ENCODE data around the gene AUTS2. TPM values are rescaled to one million over a fixed set of nuclear protein-coding genes. Genes with fewer than 3 reads are reported as not detected.

AUTS2 gene
- polyA plus RNA-seq, 5 donors = 85.0 to 114 (median 97.6) TPM

GRCh38 chr7:69932034-69932628 is 333.9 kb downstream of the AUTS2 start:
- DNase-seq = peak in 1 of 2 donors; percentile 53

- no peak for DNase-seq
Observed at GRCh38 chr7:69934144-69934903, 336.0 kb downstream of the AUTS2 start.

- no peak for DNase-seq
Observed at GRCh38 chr7:69935107-69935506, 336.8 kb downstream of the AUTS2 start.

- DNase-seq = no peak
Observed at GRCh38 chr7:69937097-69937496, 338.8 kb downstream of the AUTS2 start.

GRCh38 chr7:69939317-69939716 is 341.0 kb downstream of the AUTS2 start:
- no peak for DNase-seq

- DNase-seq = no peak
Observed at GRCh38 chr7:69941077-69941651, 342.9 kb downstream of the AUTS2 start.

GRCh38 chr7:69942573-69942972 is 344.3 kb downstream of the AUTS2 start:
- no peak for DNase-seq

- no peak for DNase-seq
Observed at GRCh38 chr7:69946901-69947300, 348.6 kb downstream of the AUTS2 start.

GRCh38 chr7:69947998-69948397 is 349.7 kb downstream of the AUTS2 start:
- DNase-seq = no peak

- no peak for DNase-seq
Observed at GRCh38 chr7:69949122-69949521, 350.8 kb downstream of the AUTS2 start.

- DNase-seq = no peak
Observed at GRCh38 chr7:69951458-69951857, 353.2 kb downstream of the AUTS2 start.

GRCh38 chr7:69953136-69954067 is 355.1 kb downstream of the AUTS2 start:
- no peak for DNase-seq

- DNase-seq = no peak
Observed at GRCh38 chr7:69956541-69956940, 358.3 kb downstream of the AUTS2 start.

GRCh38 chr7:69957661-69958060 is 359.4 kb downstream of the AUTS2 start:
- DNase-seq = no peak

- no peak for DNase-seq
Observed at GRCh38 chr7:69959789-69960499, 361.7 kb downstream of the AUTS2 start.

- DNase-seq = no peak
Observed at GRCh38 chr7:69961436-69961835, 363.2 kb downstream of the AUTS2 start.

- peak; percentile 51 to 62 for DNase-seq
Observed at GRCh38 chr7:69962186-69963065, 364.2 kb downstream of the AUTS2 start.

GRCh38 chr7:69963393-69963792 is 365.1 kb downstream of the AUTS2 start:
- DNase-seq = no peak

GRCh38 chr7:69966766-69967591 is 368.7 kb downstream of the AUTS2 start:
- peak; percentile 54 for DNase-seq
